H1 (cell line): ENCODE results near the gene KLHL17. TPM values are rescaled to one million over a fixed set of nuclear protein-coding genes. Genes with fewer than 3 reads are reported as not detected.

Experiments used
- CTCF ChIA-PET: fragments of 300-600 bp; sonication (Branson Sonifier 250); formaldehyde crosslinking; loops from one replicate; lab custom pipeline; 2021; ENCODE audit not compliant: partially characterized antibody; lab: Charles Lee
- POLR2A ChIA-PET: fragments of 300-600 bp; sonication (Branson Sonifier 250); formaldehyde crosslinking; loops from one replicate; lab custom pipeline; 2021; ENCODE audit warnings: inconsistent platforms; ENCODE audit not compliant: partially characterized antibody; lab: Charles Lee
- DNase-seq, 2 experiments: peaks; one replicate each; pipeline versions ENCODE4 v3.0.0 to v3.0.0-alpha.2; 2010 to 2022; ENCODE audit warnings: low spot score in 2 of 2, low read depth in 1 of 2, mixed read lengths in 1 of 2
- FAIRE-seq: peaks from 2 replicates; lab custom pipeline; 2011; peaks lifted over from hg19 to GRCh38; lab: Jason Lieb, UNC
- H2AFZ ChIP-seq: 2 replicates; pipeline ENCODE4 v1.8.1; 2012; ENCODE audit warnings: low read length, inconsistent platforms
- H2AK5ac ChIP-seq: 2 replicates; pipeline ENCODE4 v1.6.1; 2013; ENCODE audit warnings: low read depth, low read length
- H2BK120ac ChIP-seq: replicated peaks from 2 replicates; pipeline ENCODE3; 2013; ENCODE audit warnings: low read depth, low read length, inconsistent platforms
- H2BK12ac ChIP-seq: 2 replicates; pipeline ENCODE4 v1.6.1; 2013; ENCODE audit warnings: low read depth, low read length
- H2BK15ac ChIP-seq: 2 replicates; pipeline ENCODE4 v1.6.1; 2013; ENCODE audit warnings: low read length
- H2BK20ac ChIP-seq: 2 replicates; pipeline ENCODE4 v1.6.1; 2013; ENCODE audit warnings: low read length
- H2BK5ac ChIP-seq: 2 replicates; pipeline ENCODE4 v1.6.1; 2013; ENCODE audit warnings: low read depth, low read length
- H3K14ac ChIP-seq: 2 replicates; pipeline ENCODE4 v1.6.1; 2013; ENCODE audit warnings: inconsistent platforms; ENCODE audit not compliant: insufficient read length
- H3K18ac ChIP-seq: 2 replicates; pipeline ENCODE4 v1.6.1; 2013; ENCODE audit warnings: low read length; ENCODE audit errors: extremely low read depth
- H3K23ac ChIP-seq: 2 replicates; pipeline ENCODE4 v1.6.1; 2013; ENCODE audit warnings: inconsistent platforms; ENCODE audit not compliant: insufficient read length
- H3K23me2 ChIP-seq: 2 replicates; pipeline ENCODE4 v1.6.1; 2013; ENCODE audit warnings: low read depth, low read length
- H3K27ac ChIP-seq: 2 replicates; pipeline ENCODE4 v1.6.1; 2011; ENCODE audit warnings: low read depth, low read length, inconsistent platforms
- H3K27me3 ChIP-seq, 4 experiments: replicated peaks in 1 of 4; 1 replicate in 1 of 4; 2 replicates in 3 of 4; pipeline versions ENCODE4 v1.6.1 to v1.8.1; 2011 to 2013; ENCODE audit warnings: low read length in 3 of 4, mild to moderate bottlenecking in 3 of 4, inconsistent platforms in 2 of 4, mixed read lengths in 2 of 4, moderate library complexity in 1 of 4; ENCODE audit not compliant: control insufficient read depth in 3 of 4, insufficient read depth in 3 of 4; ENCODE audit errors: extremely low read depth in 1 of 4
- H3K36me3 ChIP-seq, 4 experiments: 2 replicates each; pipeline versions ENCODE4 v1.6.1 to v1.8.1; 2011 to 2013; ENCODE audit warnings: mild to moderate bottlenecking in 4 of 4, low read length in 3 of 4, moderate library complexity in 2 of 4, control low read depth in 1 of 4, inconsistent platforms in 1 of 4; ENCODE audit not compliant: insufficient read depth in 4 of 4, control insufficient read depth in 2 of 4
- H3K4ac ChIP-seq: replicated peaks from 2 replicates; pipeline ENCODE3; 2013; ENCODE audit warnings: low read length, low read depth, mixed read lengths, inconsistent platforms; ENCODE audit not compliant: insufficient read length
- H3K4me1 ChIP-seq, 4 experiments: replicated peaks in 1 of 4; 1 replicate in 1 of 4; 2 replicates in 3 of 4; pipeline versions ENCODE4 v1.6.1 to v1.8.1; 2011 to 2013; ENCODE audit warnings: low read length in 3 of 4, inconsistent platforms in 2 of 4, mixed read lengths in 1 of 4; ENCODE audit not compliant: insufficient read depth in 4 of 4, control insufficient read depth in 3 of 4
- H3K4me2 ChIP-seq, 2 experiments: 2 replicates each; pipeline versions ENCODE4 v1.6.1 to v1.8.1; 2011 to 2013; ENCODE audit warnings: low read depth in 2 of 2, low read length in 2 of 2, control low read depth in 1 of 2, inconsistent platforms in 1 of 2, mild to moderate bottlenecking in 1 of 2; ENCODE audit not compliant: insufficient read depth in 1 of 2
- H3K4me3 ChIP-seq, 4 experiments: fragments of 200-600, 300-600 bp in 1 of 4; sonication (generic), shearing (Covaris generic), sonication (Bioruptor Twin) in 1 of 4; 2 replicates each; pipeline versions ENCODE4 v1.5.1 to v1.8.1; 2011 to 2016; ENCODE audit warnings: low read length in 4 of 4, low read depth in 3 of 4, control low read depth in 2 of 4, inconsistent platforms in 2 of 4, mild to moderate bottlenecking in 2 of 4, mixed read lengths in 1 of 4, moderate library complexity in 1 of 4; ENCODE audit not compliant: insufficient read depth in 2 of 4; ENCODE audit errors: extremely low read depth in 1 of 4
- H3K56ac ChIP-seq: replicated peaks from 2 replicates; pipeline ENCODE3; 2013; ENCODE audit warnings: low read depth, mild to moderate bottlenecking, mixed read lengths, low read length, inconsistent platforms; ENCODE audit not compliant: insufficient read length
- H3K79me1 ChIP-seq: 2 replicates; pipeline ENCODE4 v1.6.1; 2013; ENCODE audit warnings: low read depth, low read length, control low read depth
- H3K79me2 ChIP-seq, 2 experiments: 2 replicates each; pipeline versions ENCODE4 v1.6.1 to v1.8.1; 2012 to 2013; ENCODE audit warnings: low read length in 2 of 2, mild to moderate bottlenecking in 2 of 2, inconsistent platforms in 1 of 2; ENCODE audit not compliant: insufficient read depth in 2 of 2, control insufficient read depth in 1 of 2
- H3K9ac ChIP-seq, 4 experiments: replicated peaks in 1 of 4; 1 replicate in 1 of 4; 2 replicates in 3 of 4; pipeline versions ENCODE4 v1.6.1 to v1.8.1; 2011 to 2013; ENCODE audit warnings: low read depth in 3 of 4, low read length in 3 of 4, control low read depth in 2 of 4, mild to moderate bottlenecking in 2 of 4, moderate library complexity in 2 of 4, inconsistent platforms in 1 of 4; ENCODE audit errors: extremely low read depth in 1 of 4
- H3K9me3 ChIP-seq, 2 experiments: 2 replicates each; pipeline versions ENCODE4 v1.6.1 to v1.8.1; 2012 to 2013; ENCODE audit warnings: mild to moderate bottlenecking in 2 of 2, moderate library complexity in 2 of 2, control low read depth in 1 of 2, inconsistent platforms in 1 of 2, low read depth in 1 of 2, low read length in 1 of 2, mixed read lengths in 1 of 2; ENCODE audit not compliant: insufficient read depth in 2 of 2
- H4K20me1 ChIP-seq, 2 experiments: replicated peaks in 1 of 2; 2 replicates each; pipeline versions ENCODE3 to v1.8.1; 2011 to 2013; ENCODE audit warnings: inconsistent platforms in 2 of 2, low read length in 2 of 2, mild to moderate bottlenecking in 1 of 2; ENCODE audit not compliant: insufficient read depth in 2 of 2, control insufficient read depth in 1 of 2
- H4K5ac ChIP-seq: 2 replicates; pipeline ENCODE4 v1.6.1; 2013; ENCODE audit warnings: low read length, low read depth, mixed read lengths, inconsistent platforms; ENCODE audit not compliant: insufficient read length
- H4K8ac ChIP-seq: 2 replicates; pipeline ENCODE4 v1.8.0; 2013; ENCODE audit warnings: mild to moderate bottlenecking, moderate library complexity, low read length, inconsistent platforms; ENCODE audit not compliant: insufficient read depth; ENCODE audit errors: extremely low read depth
- H4K91ac ChIP-seq: replicated peaks from 2 replicates; pipeline ENCODE3; 2013; ENCODE audit warnings: low read length, mixed read lengths, inconsistent platforms; ENCODE audit not compliant: insufficient read length
- RNF2 ChIP-seq: fragments of 200-900, 300-1000 bp; sonication (generic); IDR thresholded peaks from 2 replicates; pipeline ENCODE4 v1.7.1; 2016; ENCODE audit warnings: borderline replicate concordance, low read depth, mild to moderate bottlenecking, antibody characterized with exemption, low read length; ENCODE audit not compliant: poor library complexity, severe bottlenecking; ENCODE audit errors: missing control alignments
- USF2 ChIP-seq: IDR thresholded peaks from 2 replicates; pipeline ENCODE4 v1.6.1; 2011; ENCODE audit warnings: low read length, improper control_type of control experiment
- WGBS, 2 experiments: shearing (Covaris generic) in 1 of 2; methylation state at CpG; one replicate each; pipeline versions ENCODE4 v1.1.6 to v1.1.7; 2013 to 2015; ENCODE audit warnings: low lambda C conversion rate in 2 of 2, mixed read lengths in 2 of 2, inconsistent platforms in 1 of 2, low coverage in 1 of 2, missing lambda C conversion rate in 1 of 2; ENCODE audit not compliant: insufficient replicate concordance in 2 of 2, insufficient coverage in 1 of 2, insufficient read length in 1 of 2; ENCODE audit errors: extremely low coverage in 1 of 2, missing lambda C conversion rate in 1 of 2; 5-methylcytosine and 5-hydroxymethylcytosine counted together
- polyA plus RNA-seq, 7 experiments: library from polyadenylated mRNA; depleted of rRNA in 3 of 7; stranded (reverse) in 5 of 7; unstranded in 2 of 7; fragments of >200 nt in 5 of 7; fragments of 200-250 nt in 2 of 7; gene quantifications; 1 replicate in 5 of 7; 2 replicates in 1 of 7; 4 replicates in 1 of 7; pipeline versions ENCODE4 v1.2.1 to v1.2.3, GENCODE V29; 2011 to 2013; ENCODE audit warnings: missing spikeins in 2 of 7, mixed read lengths in 2 of 7
- total RNA-seq: library from RNA; stranded (reverse); fragmentation: NEBNext Ultra II Directional; extraction: Animal tissue kit (Norgen Biotek cat#: 25700); gene quantifications from 2 replicates; pipeline ENCODE4 v1.2.1, GENCODE V29; 2021

Gene KLHL17
- total and polyA plus RNA-seq, 2 of the 8 experiments (the other 6 are each of a cell fraction or from before 2014, with no cell fraction given) = 32.6 to 36.1 TPM

- POLR2A ChIA-PET = no interaction called here
- no peak overlapping the region for H4K5ac ChIP-seq
- no peak for FAIRE-seq
- no peak for TF ChIP-seq USF2
- no peak for TF ChIP-seq RNF2
Measured at GRCh38 chr1:969260-969855, 9.0 kb downstream of the KLHL17 start.

More at GRCh38 chr1:969260-969855, 9.0 kb downstream of the KLHL17 start:
- H4K8ac ChIP-seq = no peak overlapping the region
- WGBS, 2 experiments = 80% methylated on average over 15 of the region's 15 CpGs; no CpG with 5 or more reads in 1 of the 2 experiments
- no peak overlapping the region for H3K18ac ChIP-seq
- peaks cover 0 to 13% (median 6%) of the 10 kb centered on the region in 4 experiments; a peak in 5 of 7 replicates for H3K4me1 ChIP-seq
- no peak overlapping the region for H3K27ac ChIP-seq
- DNase-seq = no peak
- H3K4me2 ChIP-seq = no peak overlapping the region; a peak in 1 of 4 replicates
- CTCF ChIA-PET = interaction anchor here (1.3 to 7.0 kb wide), 3 partner anchors 14 to 65 kb away, joined by 4 to 53 read pairs (median 5); partner anchors contain the start of gene PERM1
- H3K4ac ChIP-seq = no peak overlapping the region
- no peak overlapping the region for H2BK20ac ChIP-seq
- no peak overlapping the region for H2BK5ac ChIP-seq
- no peak overlapping the region for H3K23ac ChIP-seq
- H3K79me1 ChIP-seq = no peaks in the 10 kb centered on the region; the same call in 1 of the 2 replicates
- H3K9me3 ChIP-seq = no peaks in the 10 kb centered on the region
- 0 out of 2 replicates have a peak overlapping the region, but pooled peaks have one; percentile 2 for H2AK5ac ChIP-seq
- no peak overlapping the region for H4K91ac ChIP-seq
- no peak overlapping the region for H3K4me3 ChIP-seq
- peaks cover 0 to 4% (median 1%) of the 10 kb centered on the region in 4 experiments; a peak in 3 of 8 replicates for H3K36me3 ChIP-seq
- H3K79me2 ChIP-seq = peaks cover 0 to 3% of the 10 kb centered on the region in 2 experiments; a peak in 1 of 4 replicates
- H3K56ac ChIP-seq = no peak overlapping the region
- H2BK120ac ChIP-seq = no peak overlapping the region
- H3K23me2 ChIP-seq = peaks cover 10% of the 10 kb centered on the region; the same call in 1 of the 2 replicates
- H3K9ac ChIP-seq = no peak overlapping the region
- peaks cover 0 to 26% of the 10 kb centered on the region in 2 experiments for H4K20me1 ChIP-seq
- H3K14ac ChIP-seq = no peak overlapping the region
- H3K27me3 ChIP-seq = peaks cover 11 to 69% (median 54%) of the 10 kb centered on the region in 4 experiments
- H2BK12ac ChIP-seq = peak overlapping the region; percentile 22; the same call in 1 of the 2 replicates
- no peak overlapping the region for H2BK15ac ChIP-seq
- no peak overlapping the region for H2AFZ ChIP-seq
